Neural progenitor cell (in vitro differentiated cells): ENCODE results near the gene PJVK.

Source experiments
- CTCF ChIP-seq: fragments of 200-600 bp; sonication (generic); IDR thresholded peaks from 2 replicates; pipeline ENCODE4 v1.5.1; 2017; ENCODE audit warnings: antibody characterized with exemption, mild to moderate bottlenecking
- EZH2 ChIP-seq: fragments of 200-600 bp; sonication (generic); IDR thresholded peaks from 2 replicates; pipeline ENCODE4 v1.6.1; 2017; ENCODE audit warnings: antibody characterized with exemption, mild to moderate bottlenecking, moderate library complexity
- EZH2phosphoT487 ChIP-seq: fragments of 200-600 bp; sonication (generic); IDR thresholded peaks from 2 replicates; pipeline ENCODE4 v1.6.1; 2017; ENCODE audit warnings: antibody characterized with exemption

GRCh38 chr2:178469219-178469849 is 18.2 kb downstream of the PJVK start:
- no peak for TF ChIP-seq CTCF
- no peak for TF ChIP-seq EZH2phosphoT487
- TF ChIP-seq EZH2, result no peak
